ENCODE measurements around the gene ODAM.
"Not testable (repeated sequence)": the region's sequence is repeated elsewhere in the genome, so short reads cannot be mapped to it uniquely, and the experiment has no call there.

The ODAM gene

DNA sequence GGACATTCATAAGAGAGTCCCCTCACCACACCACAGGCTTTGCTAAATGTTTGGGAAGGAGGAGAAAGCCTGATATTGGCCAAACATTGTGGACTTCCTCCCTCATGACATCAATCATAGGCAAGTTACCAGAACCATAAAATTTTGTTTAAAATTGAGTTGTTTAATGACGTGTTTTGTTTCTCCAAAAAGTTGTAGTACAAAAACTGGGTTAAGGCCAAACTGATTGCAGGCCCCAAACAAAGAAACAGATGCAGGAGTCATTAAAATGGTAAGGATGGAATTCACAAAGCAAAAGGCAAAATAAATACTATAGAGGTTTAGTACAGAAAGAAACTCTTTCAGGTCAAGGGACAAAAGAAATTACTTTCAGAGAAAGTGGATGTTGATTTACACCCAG is 3.9 kb upstream of the ODAM start:
- Mint-ChIP-seq H3K27me3 (no peaks in the 10 kb centered on the region), H3K4me1 (no peaks in the 10 kb centered on the region), H3K9me3 (peaks cover 6% of the 10 kb centered on the region), H3K4me3 (no peak overlapping the region), H3K36me3 (no peaks in the 10 kb centered on the region), H3K27ac (no peak overlapping the region)
- ATAC-seq (ENCODE audit: low read depth): no peak
- DNase-seq (ENCODE audit: low spot score in 2 of 2): no peak

DNA sequence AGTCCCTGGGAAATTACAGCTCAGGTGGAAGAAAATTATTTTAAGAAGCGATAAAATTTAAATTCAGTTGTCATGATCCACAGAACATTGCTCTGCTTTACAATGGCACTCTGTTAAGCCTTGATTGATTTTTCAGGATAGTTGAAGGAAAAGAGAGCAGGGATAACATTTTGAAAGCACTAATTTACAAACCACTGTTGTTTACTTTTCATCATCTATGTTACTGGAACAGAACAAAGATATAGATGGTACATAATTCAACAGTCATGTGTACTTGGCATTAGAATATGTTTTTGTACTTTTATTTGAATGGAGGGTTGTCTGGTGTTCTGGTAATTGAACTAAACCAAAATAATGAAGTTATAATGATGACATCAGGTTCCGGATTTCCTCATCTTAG is 2.6 kb upstream of the ODAM start:
- Mint-ChIP-seq H3K36me3 (no peaks in the 10 kb centered on the region), H3K4me3 (no peak overlapping the region), H3K9me3 (peaks cover 6% of the 10 kb centered on the region), H3K4me1 (no peaks in the 10 kb centered on the region), H3K27me3 (no peaks in the 10 kb centered on the region), H3K27ac (no peak overlapping the region)
- DNase-seq (ENCODE audit: low spot score in 2 of 2): no peak
- no peak for ATAC-seq (ENCODE audit: low read depth)

DNA sequence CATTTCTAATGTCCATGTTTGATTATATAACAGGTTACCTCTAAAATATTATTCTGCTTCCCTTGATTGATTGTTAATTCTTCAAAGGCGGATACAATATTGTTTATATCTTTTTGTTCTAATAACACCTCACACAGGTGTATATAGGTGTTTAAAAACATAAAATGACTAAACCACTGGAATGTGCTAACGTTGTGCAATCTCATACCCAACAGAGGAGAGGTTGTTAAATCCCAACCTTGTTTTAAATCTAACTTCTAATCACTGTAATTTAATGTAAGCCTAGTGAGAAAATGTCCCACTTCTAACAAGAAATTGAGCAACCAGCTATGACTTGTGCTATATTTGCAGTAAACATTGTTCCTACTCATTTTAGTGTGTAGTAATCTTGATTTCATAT is 1.3 kb downstream of the ODAM start:
- no peak overlapping the region for H3K4me3 Mint-ChIP-seq
- no peaks in the 10 kb centered on the region for H3K27me3 Mint-ChIP-seq
- DNase-seq (ENCODE audit: low spot score in 2 of 2) (no peak), ATAC-seq (ENCODE audit: low read depth) (no peak)
- H3K36me3 Mint-ChIP-seq: no peaks in the 10 kb centered on the region
- H3K27ac Mint-ChIP-seq: no peak overlapping the region
- no peaks in the 10 kb centered on the region for H3K9me3 Mint-ChIP-seq
- H3K4me1 Mint-ChIP-seq: no peaks in the 10 kb centered on the region

DNA sequence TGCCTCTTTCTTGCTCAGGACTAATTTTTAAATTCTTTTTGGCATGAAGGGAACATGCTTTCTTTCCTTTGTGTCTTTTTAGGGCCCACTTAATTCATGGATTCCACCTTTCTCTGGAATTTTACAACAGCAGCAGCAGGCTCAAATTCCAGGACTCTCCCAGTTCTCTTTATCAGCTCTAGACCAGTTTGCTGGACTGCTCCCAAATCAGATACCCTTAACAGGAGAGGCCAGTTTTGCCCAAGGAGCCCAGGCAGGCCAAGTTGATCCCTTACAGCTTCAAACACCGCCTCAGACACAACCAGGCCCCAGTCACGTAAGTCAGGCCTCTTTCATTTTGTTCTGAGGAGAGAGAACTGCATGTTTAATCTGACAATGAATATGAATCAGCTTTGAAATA is 2.3 kb downstream of the ODAM start:
- H3K36me3 Mint-ChIP-seq: no peaks in the 10 kb centered on the region
- no peaks in the 10 kb centered on the region for H3K27me3 Mint-ChIP-seq
- no peak overlapping the region for H3K27ac Mint-ChIP-seq
- no peaks in the 10 kb centered on the region for H3K9me3 Mint-ChIP-seq
- no peak overlapping the region for H3K4me3 Mint-ChIP-seq
- H3K4me1 Mint-ChIP-seq: no peaks in the 10 kb centered on the region
- DNase-seq (ENCODE audit: low spot score in 2 of 2): no peak
- ATAC-seq (ENCODE audit: low read depth): no peak

DNA sequence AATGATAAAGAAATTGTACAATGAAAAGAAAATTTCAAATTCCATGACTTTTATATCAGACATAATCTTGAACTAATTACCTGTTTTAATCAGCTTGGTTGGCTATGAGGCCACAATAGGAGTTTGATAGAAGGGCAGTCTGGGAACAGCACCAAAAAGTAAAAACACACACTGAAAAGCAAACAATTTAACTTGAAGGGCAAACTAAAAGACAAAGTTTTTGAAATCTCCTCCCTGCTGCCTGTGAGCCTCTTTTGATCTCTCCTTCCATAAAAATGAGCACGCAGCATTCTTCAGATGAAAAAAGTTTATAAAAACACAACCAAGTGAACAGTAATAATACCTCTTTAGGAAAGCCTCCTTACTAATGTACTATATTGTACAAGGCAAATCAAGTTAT is 8.1 kb downstream of the ODAM start:
- no peaks in the 10 kb centered on the region for H3K27me3 Mint-ChIP-seq
- DNase-seq (ENCODE audit: low spot score in 2 of 2) (no peak), ATAC-seq (ENCODE audit: low read depth) (no peak)
- no peaks in the 10 kb centered on the region for H3K9me3 Mint-ChIP-seq
- H3K36me3 Mint-ChIP-seq: no peaks in the 10 kb centered on the region
- no peak overlapping the region for H3K27ac Mint-ChIP-seq
- no peak overlapping the region for H3K4me3 Mint-ChIP-seq
- no peaks in the 10 kb centered on the region for H3K4me1 Mint-ChIP-seq

DNA sequence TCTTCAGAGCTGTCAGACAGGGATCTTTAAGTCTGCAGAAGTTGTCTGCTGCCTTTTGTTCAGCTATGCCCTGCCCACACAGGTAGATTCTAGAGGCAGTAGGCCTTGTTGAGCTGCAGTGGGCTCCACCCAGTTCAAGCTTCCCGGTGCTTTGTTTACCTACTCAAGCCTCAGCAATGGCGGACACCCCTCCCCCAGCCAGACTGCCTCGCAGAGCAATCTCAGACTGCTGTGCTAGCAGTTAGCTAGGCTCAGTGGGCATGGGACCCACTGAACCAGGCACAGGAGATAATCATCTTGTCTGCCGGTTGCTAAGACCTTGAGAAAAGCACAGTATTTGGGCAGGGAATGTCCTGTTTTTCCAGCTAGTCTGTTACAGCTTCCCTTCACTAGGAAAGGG is 17.2 kb downstream of the ODAM start:
- not testable (repeated sequence) for H3K4me3 Mint-ChIP-seq; ATAC-seq (ENCODE audit: low read depth); H3K9me3 Mint-ChIP-seq; H3K27me3 Mint-ChIP-seq; DNase-seq (ENCODE audit: low spot score in 2 of 2); H3K4me1 Mint-ChIP-seq; H3K27ac Mint-ChIP-seq; H3K36me3 Mint-ChIP-seq

DNA sequence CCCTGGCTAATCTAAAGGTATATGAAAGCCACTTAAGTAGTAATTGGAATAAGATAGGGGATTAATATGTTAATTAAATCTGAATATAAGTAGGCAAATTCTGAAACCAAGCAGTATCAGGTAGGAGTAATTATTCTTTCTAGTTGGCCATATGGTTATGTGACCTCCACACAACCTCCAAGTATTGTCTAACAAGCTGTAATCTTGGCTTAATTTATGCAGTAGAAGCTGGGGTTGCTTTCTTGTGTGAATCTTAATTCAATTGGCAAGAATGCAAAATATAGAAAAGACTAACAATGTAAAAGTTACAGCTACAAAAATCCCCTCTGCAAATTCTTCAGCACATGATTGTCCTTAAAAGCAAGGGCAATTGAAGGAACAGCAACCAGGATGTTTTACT is 20.6 kb downstream of the ODAM start:
- ATAC-seq (ENCODE audit: low read depth); H3K4me3 Mint-ChIP-seq; H3K36me3 Mint-ChIP-seq; H3K9me3 Mint-ChIP-seq; H3K27me3 Mint-ChIP-seq; H3K27ac Mint-ChIP-seq; DNase-seq (ENCODE audit: low spot score in 2 of 2); H3K4me1 Mint-ChIP-seq: not testable (repeated sequence)

DNA sequence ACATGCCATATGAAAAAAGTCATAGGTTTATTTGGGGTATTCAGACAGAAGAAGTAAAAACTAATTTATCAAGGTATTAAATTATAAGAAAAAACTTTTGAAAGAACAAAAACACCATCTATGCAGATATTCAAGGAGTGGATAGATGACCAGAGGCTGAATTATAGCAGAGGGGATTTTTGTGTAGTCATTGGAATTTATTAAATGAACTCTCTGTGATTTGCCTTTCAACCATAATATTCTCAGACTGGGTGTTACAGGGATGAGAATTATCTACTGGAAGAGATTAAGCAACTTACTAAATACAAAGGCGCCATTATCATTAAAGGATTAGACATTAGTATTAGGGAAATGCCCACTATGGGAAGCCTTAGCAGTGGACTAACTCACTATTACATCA is 21.0 kb downstream of the ODAM start:
- not testable (repeated sequence) for H3K36me3 Mint-ChIP-seq; DNase-seq (ENCODE audit: low spot score in 2 of 2)

DNA sequence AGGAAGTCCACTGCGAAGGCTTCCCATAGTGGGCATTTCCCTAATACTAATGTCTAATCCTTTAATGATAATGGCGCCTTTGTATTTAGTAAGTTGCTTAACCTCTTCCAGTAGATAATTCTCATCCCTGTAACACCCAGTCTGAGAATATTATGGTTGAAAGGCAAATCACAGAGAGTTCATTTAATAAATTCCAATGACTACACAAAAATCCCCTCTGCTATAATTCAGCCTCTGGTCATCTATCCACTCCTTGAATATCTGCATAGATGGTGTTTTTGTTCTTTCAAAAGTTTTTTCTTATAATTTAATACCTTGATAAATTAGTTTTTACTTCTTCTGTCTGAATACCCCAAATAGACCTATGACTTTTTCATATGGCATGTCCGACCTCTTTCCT is 25.9 kb downstream of the ODAM start:
- H3K4me3 Mint-ChIP-seq; H3K9me3 Mint-ChIP-seq; H3K4me1 Mint-ChIP-seq; ATAC-seq (ENCODE audit: low read depth); H3K27ac Mint-ChIP-seq; H3K36me3 Mint-ChIP-seq; H3K27me3 Mint-ChIP-seq; DNase-seq (ENCODE audit: low spot score in 2 of 2): not testable (repeated sequence)

More for the DNA sequence above, 21.0 kb downstream of the ODAM start:
- not testable (repeated sequence) for H3K27me3 Mint-ChIP-seq; H3K4me1 Mint-ChIP-seq; H3K9me3 Mint-ChIP-seq; H3K27ac Mint-ChIP-seq; H3K4me3 Mint-ChIP-seq; ATAC-seq (ENCODE audit: low read depth)

DNA sequence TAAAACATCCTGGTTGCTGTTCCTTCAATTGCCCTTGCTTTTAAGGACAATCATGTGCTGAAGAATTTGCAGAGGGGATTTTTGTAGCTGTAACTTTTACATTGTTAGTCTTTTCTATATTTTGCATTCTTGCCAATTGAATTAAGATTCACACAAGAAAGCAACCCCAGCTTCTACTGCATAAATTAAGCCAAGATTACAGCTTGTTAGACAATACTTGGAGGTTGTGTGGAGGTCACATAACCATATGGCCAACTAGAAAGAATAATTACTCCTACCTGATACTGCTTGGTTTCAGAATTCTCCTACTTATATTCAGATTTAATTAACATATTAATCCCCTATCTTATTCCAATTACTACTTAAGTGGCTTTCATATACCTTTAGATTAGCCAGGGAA is 26.3 kb downstream of the ODAM start:
- H3K27ac Mint-ChIP-seq; DNase-seq (ENCODE audit: low spot score in 2 of 2); H3K36me3 Mint-ChIP-seq; H3K9me3 Mint-ChIP-seq; ATAC-seq (ENCODE audit: low read depth); H3K27me3 Mint-ChIP-seq; H3K4me1 Mint-ChIP-seq; H3K4me3 Mint-ChIP-seq: not testable (repeated sequence)

DNA sequence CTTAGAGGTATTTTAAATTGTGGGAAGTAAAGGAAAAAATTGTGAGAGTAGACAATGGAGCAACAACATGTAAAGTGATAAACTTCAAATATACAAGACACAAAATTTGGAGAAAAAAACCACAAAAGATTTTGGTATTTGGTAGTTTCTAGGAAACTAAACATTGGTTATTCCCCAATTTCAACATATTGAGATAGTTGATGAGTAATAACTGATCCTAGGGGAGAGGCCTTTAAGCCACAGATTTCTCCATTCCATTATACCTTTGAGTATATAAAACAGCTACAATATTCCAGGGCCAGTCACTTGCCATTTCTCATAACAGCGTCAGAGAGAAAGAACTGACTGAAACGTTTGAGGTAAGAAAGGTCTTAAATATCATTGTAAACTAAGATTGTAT is 30.3 kb downstream of the ODAM start, which contains the start of gene FDCSP:
Gene FDCSP, plus strand, starts transcription at position 301 of the 400 bp plus-strand sequence. CDS start 5,071 bp downstream, outside the sequence.
- DNase-seq (ENCODE audit: low spot score in 2 of 2) (no peak), ATAC-seq (ENCODE audit: low read depth) (no peak)
- Mint-ChIP-seq H3K9me3 (no peaks in the 10 kb centered on the region), H3K27ac (no peak within 1 kb of the TSS), H3K4me3 (no peak within 1 kb of the TSS), H3K4me1 (no peaks in the 10 kb centered on the region), H3K27me3 (no peaks in the 10 kb centered on the region), H3K36me3 (no peaks in the 10 kb centered on the region)

DNA sequence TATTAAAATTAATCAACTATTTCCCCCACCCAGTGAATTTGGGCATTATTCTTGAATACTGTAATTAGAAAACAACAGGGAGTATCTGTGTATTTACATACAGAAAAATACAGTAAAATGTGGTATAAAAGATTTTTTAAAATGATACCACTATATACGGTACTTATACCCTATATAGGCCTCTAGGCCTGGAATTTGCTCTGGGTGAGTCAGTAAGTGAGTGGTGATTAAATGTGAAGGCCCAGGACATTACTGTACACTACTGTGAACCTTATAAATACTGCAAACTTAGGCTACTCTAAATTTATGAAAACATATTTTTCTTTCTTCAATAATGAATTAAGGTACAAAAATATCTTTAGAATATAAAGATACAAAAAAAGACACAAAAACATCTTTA is 40.6 kb downstream of the ODAM start:
- DNase-seq (ENCODE audit: low spot score in 2 of 2) (no peak), ATAC-seq (ENCODE audit: low read depth) (no peak)
- no peaks in the 10 kb centered on the region for H3K4me1 Mint-ChIP-seq
- H3K4me3 Mint-ChIP-seq: no peak overlapping the region
- no peaks in the 10 kb centered on the region for H3K27me3 Mint-ChIP-seq
- no peaks in the 10 kb centered on the region for H3K9me3 Mint-ChIP-seq
- H3K27ac Mint-ChIP-seq: no peak overlapping the region
- no peaks in the 10 kb centered on the region for H3K36me3 Mint-ChIP-seq

DNA sequence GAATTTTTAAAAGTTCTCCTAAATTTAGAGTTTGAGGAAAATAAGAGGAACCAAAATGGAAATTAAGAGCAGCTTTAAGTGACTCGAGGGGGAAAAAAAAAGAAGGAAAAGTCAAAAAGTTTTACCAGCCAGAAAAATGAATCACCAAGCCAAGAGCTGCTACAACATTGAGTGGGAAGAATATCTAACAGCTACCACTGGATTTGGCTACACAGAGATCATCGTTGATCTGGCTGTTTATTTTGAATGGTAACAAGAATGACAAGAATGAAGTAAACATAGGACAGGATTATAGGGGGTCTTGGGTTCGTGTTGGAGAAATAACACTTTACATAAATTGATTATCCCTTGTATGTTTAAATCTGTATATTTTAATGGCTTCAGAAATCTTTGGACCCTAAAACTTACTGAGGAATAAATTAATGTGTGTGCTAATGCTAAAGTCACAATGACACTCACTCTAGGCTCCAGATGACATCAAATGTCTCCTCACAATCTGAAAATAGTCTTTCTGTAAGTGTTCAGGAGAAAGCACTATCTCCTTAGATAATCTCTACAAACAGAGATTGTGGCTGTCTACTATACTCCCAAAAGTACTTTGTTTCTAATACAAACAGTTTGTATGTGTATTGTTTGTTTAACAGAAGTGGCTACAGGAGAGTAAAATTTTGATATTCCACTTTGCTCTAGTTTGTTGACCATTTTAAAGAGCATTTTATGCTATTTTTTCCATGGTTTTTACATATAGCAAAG is 43.8 kb downstream of the ODAM start:
- no peaks in the 10 kb centered on the region for H3K36me3 Mint-ChIP-seq
- no peaks in the 10 kb centered on the region for H3K27me3 Mint-ChIP-seq
- no peak for DNase-seq (ENCODE audit: low spot score in 2 of 2)
- no peak overlapping the region for H3K27ac Mint-ChIP-seq
- ATAC-seq (ENCODE audit: low read depth): no peak
- no peak overlapping the region for H3K4me3 Mint-ChIP-seq
- H3K4me1 Mint-ChIP-seq: no peaks in the 10 kb centered on the region
- H3K9me3 Mint-ChIP-seq: no peaks in the 10 kb centered on the region

DNA sequence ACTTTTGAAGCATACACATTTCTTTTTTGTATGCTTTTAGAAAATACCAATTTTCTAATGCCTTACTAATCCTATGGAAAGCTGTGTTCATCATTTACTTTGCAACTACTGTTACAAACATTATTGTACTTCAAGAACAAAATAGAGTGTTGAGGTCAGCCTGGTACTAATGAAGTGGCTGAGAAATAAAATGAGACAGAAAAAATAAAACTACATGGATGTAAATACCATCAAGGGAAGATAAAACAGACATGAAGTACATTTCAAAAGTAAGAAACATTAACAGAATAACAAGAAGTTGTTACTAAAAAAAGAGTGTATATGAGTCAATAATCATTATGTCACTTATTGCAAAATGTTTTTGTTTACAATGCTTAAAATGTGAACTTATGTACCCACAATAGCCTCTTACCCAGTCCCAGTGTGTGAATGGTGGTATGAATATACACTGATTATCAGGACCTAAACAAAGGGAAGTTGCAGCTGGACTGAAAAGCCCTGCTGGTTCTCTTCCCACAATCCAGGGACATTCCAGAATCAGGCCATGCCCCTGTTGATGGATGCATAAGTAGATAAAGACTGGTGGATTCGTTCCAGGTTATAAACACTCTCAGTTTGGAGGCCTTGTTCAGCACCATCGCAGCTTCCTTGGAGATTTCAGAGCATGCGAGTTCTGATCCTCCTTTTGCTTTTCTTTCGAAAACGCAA is 44.5 kb downstream of the ODAM start:
- ATAC-seq (ENCODE audit: low read depth): no peak
- no peak overlapping the region for H3K27ac Mint-ChIP-seq
- H3K9me3 Mint-ChIP-seq: no peaks in the 10 kb centered on the region
- no peak overlapping the region for H3K4me3 Mint-ChIP-seq
- H3K4me1 Mint-ChIP-seq: no peaks in the 10 kb centered on the region
- H3K36me3 Mint-ChIP-seq: no peaks in the 10 kb centered on the region
- no peaks in the 10 kb centered on the region for H3K27me3 Mint-ChIP-seq
- no peak for DNase-seq (ENCODE audit: low spot score in 2 of 2)

DNA sequence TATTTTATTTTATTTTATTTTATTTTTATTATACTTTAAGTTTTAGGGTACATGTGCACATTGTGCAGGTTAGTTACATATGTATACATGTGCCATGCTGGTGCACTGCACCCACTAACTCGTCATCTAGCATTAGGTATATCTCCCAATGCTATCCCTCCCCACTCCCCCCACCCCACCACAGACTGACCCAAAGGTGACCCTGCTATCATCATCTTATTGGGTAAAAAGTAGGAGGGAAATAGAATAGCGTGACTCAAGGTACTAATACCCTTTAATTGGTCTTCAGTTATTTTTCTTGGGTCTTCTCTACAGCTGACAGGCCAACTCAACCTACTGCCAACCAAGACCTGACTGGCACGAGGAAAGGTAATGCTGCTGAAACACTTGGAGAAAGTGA is 46.8 kb downstream of the ODAM start, which contains the start of gene CSN3:
Gene CSN3, plus strand, starts transcription at position 301 of the 400 bp plus-strand sequence. CDS start 2,223 bp downstream, outside the sequence.
- H3K27ac Mint-ChIP-seq; H3K4me1 Mint-ChIP-seq; DNase-seq (ENCODE audit: low spot score in 2 of 2); H3K36me3 Mint-ChIP-seq; H3K4me3 Mint-ChIP-seq; H3K27me3 Mint-ChIP-seq; ATAC-seq (ENCODE audit: low read depth); H3K9me3 Mint-ChIP-seq: not testable (repeated sequence)
